ENCODE data around the gene GAREM1.
A peak's percentile ranks its signal among the peaks of the same experiment; 100 is the strongest.

The GAREM1 gene

GRCh38 chr18:32286749-32287148 is 183.9 kb downstream of the GAREM1 start:
- no peak for DNase-seq

DNA sequence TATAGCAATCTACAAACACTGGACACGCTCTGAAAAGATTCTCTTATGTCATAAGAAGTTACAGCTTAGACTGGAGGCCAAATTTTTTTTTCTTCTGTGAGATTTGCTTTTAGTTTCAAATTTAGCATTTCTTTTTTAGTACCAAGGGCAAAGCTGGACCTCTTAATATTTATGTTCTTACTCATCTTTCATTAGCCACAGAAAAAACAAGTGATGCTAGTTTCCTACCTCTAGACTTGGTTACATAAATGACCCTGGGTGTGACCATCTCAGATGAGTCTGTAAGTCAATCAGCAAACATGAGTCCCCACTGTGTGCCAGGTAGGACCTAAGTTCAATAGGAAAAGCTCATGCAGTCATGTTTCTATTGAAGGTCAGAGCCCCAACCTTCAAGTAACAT is 186.4 kb downstream of the GAREM1 start:
- no peak for DNase-seq

GRCh38 chr18:32280911-32281310 is 189.8 kb downstream of the GAREM1 start:
- no peak for DNase-seq

DNA sequence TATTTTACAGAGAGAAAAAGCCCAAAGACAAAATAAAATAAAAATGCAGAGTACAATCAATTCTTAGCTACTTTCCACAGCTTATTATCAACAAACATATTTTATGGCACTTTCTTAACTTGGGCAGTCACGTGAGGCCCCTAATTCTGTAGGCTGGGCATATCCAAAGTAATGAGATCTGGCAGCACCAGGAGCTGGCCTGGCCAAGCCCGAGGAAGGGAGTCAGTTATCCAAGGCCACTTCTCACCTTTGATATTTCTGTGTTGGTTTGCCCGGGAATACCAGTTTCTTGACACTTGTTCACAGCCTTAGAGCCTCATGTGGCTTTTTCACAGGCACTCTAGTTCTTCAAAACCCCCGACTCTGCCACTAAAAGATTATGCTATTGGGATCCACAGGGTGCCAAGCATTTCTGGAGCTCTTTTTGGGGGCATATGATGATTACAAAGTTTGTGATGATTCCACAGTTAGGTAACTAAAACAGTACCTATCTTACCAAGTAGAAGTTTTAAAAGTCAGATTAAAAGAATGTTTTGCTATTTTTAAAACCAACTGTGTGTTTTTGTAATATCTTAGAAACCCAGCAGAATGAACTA is 190.4 kb downstream of the GAREM1 start:
- no peak for DNase-seq

DNA sequence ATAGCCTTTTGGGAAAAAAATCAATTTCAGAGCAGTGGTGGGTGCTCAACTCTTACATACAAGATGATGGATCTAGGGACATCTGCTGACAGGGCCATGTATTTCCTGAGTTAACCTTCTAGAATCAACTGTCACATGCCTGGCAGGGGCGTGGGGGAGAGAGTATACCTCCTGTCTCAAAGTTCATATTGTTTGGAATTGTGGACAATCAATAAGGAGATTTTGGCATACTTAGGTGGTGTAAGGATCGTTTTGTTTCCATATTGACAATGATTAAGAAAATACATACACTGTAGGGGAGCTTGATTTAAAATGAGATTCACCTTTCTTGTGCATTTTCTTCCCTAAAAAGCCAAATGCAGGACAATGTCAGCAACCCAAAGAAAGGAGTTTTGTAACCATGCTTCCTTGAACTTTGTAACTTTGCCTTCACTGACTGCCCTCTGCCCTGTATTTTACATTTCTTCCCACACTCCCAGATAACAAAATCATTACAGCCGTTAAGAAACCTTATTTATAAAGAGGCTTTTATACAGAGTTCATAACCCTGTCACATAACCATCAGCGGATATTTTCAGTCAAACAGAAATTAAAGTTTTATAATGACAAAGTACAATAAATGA is 192.4 kb downstream of the GAREM1 start:
- DNase-seq: no peak

- DNase-seq: no peak
Observed at GRCh38 chr18:32277549-32277948, 193.1 kb downstream of the GAREM1 start.

- DNase-seq: no peak
Observed at GRCh38 chr18:32276906-32277305, 193.8 kb downstream of the GAREM1 start.

DNA sequence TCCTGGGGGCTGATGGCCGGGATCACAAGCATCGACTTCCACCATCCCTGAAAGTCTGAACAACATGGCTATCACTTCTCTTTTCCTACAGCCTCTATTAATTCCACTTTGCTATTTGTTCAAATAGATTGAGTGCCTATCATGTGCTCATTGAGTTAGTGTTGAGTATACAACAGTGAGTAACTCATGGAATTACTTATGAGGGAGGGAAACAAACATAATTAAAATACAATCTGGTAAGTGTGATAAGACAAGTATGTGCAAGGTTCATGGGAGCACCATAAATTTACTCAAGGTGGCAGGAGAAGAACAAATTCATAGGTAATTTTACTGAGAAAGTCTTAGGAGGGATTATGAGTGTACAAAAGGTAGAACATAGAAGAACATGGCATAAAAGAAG is 194.4 kb downstream of the GAREM1 start:
- no peak for DNase-seq

DNA sequence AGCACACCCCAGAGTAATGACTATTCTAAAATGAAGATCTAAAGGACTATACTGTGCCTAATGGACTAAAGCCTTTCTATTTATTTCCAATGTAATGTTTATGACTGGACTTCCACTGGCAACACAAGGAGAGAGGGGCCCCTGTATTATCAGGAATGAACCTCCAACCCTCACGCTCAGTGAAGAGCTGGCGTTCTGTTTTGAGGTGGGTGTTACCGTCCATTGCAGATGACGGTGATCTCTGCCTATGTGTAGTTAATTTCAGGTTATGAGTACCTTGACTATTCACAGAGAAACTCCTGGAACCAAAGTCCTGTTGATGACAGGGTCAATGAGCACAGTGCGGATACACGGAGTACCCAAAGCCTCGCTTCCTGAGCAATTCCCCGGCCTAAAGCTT is 195.5 kb downstream of the GAREM1 start:
- no peak for DNase-seq

DNA sequence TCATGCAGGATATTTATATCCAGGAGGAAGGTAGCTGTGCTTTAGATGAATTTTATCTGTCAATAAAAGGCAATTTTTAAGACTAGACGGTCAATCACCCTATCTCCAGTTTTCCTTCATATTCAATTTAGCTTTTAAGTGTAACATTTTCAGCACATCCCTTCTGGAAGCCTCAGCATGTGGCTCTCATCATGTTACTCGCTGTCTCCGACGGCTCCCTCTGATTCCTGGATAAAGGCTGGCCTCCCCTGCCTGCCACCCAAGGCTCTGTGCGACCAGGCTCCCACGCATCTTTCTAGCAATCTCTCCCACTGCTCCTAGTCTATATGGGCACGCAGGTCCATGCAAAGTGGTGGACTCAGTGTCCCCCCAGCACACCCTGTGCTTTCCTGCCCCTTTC is 196.4 kb downstream of the GAREM1 start:
- DNase-seq: no peak

DNA sequence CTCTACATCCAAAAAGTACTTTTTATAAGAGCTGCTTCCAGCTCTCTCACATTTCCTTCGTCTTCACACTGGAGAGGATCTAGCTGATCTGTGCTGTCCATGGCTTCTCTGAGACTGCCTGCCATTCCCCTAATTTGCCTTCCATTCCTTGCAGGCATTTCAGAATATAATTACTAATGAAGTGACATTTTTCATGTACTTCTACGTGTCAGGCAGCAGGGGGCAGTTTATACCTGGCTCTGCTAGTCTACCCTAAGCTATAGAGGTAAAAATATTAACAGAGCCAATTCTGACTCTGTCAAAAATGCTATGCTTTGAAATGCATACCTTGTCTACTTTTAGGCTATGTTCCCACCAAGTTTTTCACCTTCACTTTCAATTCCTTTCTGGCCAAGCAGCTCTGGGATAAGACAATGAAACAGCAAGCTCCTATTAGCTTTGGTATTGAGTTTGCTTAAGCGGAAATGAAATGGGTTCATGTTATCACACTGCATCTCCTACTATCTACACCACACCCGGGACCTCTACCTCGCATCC is 198.9 kb downstream of the GAREM1 start:
- DNase-seq: peak; percentile 45

DNA sequence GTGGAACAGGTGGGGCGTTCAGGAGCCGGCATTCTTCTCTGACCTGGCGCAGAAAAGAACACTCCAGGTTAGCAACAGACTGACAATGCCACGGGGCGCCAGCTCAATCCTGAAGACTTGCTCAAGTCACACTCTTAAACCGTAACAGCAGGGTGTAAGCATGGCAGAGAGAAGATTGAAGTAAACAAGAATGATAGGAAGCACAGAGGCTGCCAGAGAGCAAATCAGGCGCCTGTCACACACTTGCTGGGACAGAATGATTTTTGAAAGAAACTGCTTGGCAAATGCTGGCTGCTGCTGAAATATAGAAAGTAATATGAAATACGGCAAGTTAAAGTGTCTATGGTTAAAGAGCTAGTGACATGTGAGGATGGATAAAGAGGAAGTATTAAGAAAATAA is 200.3 kb downstream of the GAREM1 start:
- DNase-seq: no peak

GRCh38 chr18:32267463-32267862 is 203.2 kb downstream of the GAREM1 start:
- DNase-seq: no peak

GRCh38 chr18:32264401-32264800 is 206.3 kb downstream of the GAREM1 start:
- no peak for DNase-seq

DNA sequence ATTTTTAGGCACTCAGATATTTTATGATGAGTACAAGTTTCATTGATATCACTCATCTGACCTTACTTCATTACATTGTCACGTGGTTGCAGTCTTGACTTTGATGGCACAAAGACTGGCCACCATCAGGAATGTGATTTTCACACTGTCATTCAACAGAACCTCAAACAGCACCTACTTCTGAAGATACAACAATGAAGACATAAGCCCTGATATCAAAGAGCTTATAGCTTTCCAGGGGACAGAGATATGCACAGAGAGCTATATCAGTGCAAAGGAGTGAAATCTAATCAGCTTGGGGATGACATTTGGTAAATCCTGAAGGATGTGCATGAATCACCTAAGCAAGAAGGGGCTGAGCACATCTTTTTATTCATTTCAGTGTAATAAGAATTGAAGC is 208.6 kb downstream of the GAREM1 start:
- no peak for DNase-seq

DNA sequence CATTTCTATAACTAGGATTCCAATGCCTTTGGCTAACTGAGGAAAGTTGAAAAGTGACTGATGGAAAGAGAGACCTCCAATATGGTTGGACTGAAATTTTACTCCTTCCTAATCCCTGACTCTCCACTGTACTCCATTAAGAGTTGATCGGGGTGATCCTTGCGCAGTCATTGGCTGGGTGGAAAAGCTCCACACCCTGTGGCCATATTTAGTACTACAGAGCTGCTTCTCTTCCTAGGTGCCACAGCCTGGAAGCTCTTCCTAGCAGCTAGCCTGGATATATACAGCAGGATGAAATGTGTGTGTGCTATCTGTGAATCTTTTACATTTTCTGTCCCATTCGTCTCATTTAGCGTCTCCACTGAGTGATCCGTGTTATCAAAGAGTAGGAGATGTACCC is 209.7 kb downstream of the GAREM1 start:
- DNase-seq: no peak

- no peak for DNase-seq
Observed at GRCh38 chr18:32259553-32259952, 211.1 kb downstream of the GAREM1 start.

DNA sequence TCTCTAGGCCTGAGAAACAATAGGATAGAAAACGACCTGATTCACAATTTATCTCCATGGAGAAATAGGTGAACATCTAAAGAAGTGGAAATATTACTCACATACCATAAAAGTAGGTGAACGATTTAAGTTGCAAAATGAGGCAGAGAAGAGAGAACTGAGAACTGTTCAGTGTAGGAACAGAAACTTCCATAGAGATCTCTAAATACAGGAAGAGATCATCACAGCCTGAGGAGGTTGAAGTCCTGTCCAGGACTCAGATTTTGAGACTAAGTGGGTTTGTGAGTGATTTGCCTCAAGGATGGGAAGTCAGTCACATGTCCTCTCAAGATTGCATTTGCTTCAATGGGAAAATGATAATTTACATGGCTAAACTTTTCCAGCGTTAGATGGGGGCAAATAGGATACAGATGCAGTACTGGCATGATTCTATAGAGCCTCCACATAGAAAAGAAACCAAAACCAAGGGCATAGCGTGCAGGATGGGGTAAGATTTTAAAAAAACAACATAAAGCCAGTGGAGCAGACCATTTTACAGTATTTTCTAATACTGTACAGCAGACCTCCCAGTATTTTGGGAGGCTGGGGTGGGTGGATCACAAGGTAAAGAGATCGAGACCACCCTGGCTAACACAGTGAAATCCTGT is 212.0 kb downstream of the GAREM1 start:
- DNase-seq: no peak

DNA sequence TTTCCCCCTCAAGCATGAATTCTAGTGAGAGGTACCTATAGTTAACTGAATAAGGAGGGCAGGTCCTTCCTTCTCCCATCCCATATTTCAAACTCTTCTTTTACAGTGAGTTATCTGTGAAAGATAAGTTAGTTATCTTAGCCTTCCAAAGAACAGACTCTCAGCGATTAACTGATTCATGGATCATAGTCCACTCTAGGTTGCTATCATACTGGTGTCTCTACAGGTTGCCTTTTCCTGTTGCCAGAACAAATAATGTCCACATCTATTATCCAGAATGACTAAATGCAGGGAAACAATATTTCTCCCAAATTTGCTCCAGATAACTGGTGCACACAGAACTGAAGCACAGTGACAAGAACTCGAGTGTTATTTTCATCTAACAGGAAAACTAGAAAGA is 212.5 kb downstream of the GAREM1 start:
- DNase-seq: no peak

- DNase-seq: no peak
Observed at GRCh38 chr18:32257084-32257785, 213.4 kb downstream of the GAREM1 start.

GRCh38 chr18:32255570-32255969 is 215.1 kb downstream of the GAREM1 start:
- no peak for DNase-seq

- no peak for DNase-seq
Observed at GRCh38 chr18:32252141-32252860, 218.4 kb downstream of the GAREM1 start.

DNA sequence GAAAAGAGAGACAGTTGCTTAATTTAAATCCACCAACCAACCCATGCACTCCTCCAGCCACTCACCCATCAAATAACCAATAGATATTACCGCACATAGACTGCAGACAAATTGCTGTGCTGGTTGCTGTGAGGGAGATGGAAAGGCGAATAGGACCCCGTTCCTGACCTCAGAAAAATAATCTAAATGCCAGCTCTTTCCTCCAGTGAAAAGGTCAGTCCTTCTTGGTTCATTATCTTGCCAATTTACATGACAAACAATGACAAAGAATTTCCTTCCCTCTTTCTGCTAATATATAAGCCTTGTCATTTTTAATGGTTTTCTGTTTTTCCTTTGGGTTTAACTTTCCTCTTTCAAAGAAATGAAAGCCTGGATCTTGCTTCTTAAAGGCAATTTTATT is 219.2 kb downstream of the GAREM1 start:
- no peak for DNase-seq
